HG03469 (cell line): ENCODE results near the gene HOXB3.

Experiments
- ATAC-seq: cut with Tn5 transposase; IDR thresholded peaks from one replicate; pipeline ENCODE4 v1.9.1; 2021; ENCODE audit warnings: mild to moderate bottlenecking, moderate library complexity, moderate number of reproducible peaks; ENCODE audit not compliant: unreplicated experiment

The HOXB3 gene

GRCh38 chr17:48506246-48506645 lies 83.8 kb downstream of the HOXB3 start:
- no peak for ATAC-seq

- peak; percentile 80 for ATAC-seq
These were observed 84.3 kb downstream of the HOXB3 start for GRCh38 chr17:48505788-48506187.

- ATAC-seq = no peak
These were observed 85.1 kb downstream of the HOXB3 start for GRCh38 chr17:48504953-48505352.

- ATAC-seq = no peak
These were observed 86.3 kb downstream of the HOXB3 start for GRCh38 chr17:48503747-48504146.

GRCh38 chr17:48502901-48503300 lies 87.1 kb downstream of the HOXB3 start:
- ATAC-seq = no peak

GRCh38 chr17:48502312-48502711 lies 87.7 kb downstream of the HOXB3 start:
- ATAC-seq = no peak

GRCh38 chr17:48500435-48501426 lies 89.3 kb downstream of the HOXB3 start:
- ATAC-seq = no peak

- no peak for ATAC-seq
These were observed 90.2 kb downstream of the HOXB3 start for GRCh38 chr17:48499735-48500434.

GRCh38 chr17:48499248-48499647 lies 90.8 kb downstream of the HOXB3 start:
- ATAC-seq = no peak
